ENCODE measurements around the gene VPS54.

- TF ChIP-seq CTCF (optimal IDR thresholded peaks at IDR 0.05 in 1 of 3, IDR thresholded peaks at IDR 0.05 in 1 of 3, conservative IDR thresholded peaks at IDR 0.05 in 1 of 3; ENCODE audit: extremely low read depth in 1 of 3, insufficient read depth in 2 of 3, low read length in 3 of 3) (no peak), EZH2 (IDR thresholded peaks at IDR 0.05; ENCODE audit: low read length) (no peak)
Measured at GRCh38 chr2:63891488-63892030, 127.7 kb downstream of the VPS54 start.
